ENCODE measurements around the gene EDDM13.
"Not testable (repeated sequence)": the region's sequence is repeated elsewhere in the genome, so short reads cannot be mapped to it uniquely, and the experiment has no call there.

The EDDM13 gene

GRCh38 chr19:56272161-56272798 is at the start of gene EDDM13:
Gene EDDM13, plus strand, starts transcription at chr19:56272748. Its CDS starts 87 bp downstream, at chr19:56272835.
- DNase-seq (ENCODE audit: low read depth in 2 of 2), result no peak

DNA sequence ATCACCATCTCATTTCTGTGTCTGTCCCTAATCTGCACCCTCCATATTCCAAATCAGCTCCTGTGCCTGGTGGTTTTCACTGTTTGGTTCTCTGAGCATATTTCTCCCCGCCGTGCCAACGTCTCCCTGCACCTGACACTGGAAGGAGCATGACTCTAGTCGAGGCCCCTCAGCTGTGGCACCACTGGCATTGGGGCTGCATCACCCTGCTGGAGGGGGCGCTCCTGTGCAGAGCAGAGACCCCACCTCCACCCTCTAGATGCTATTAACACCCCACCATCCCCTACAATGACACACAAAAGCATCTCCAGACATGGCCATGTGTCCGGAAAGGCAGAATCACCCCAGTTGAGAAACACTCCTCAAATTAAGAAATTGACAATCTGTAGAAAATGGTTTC is 49.6 kb upstream of the EDDM13 start:
- no peak for DNase-seq (ENCODE audit: low read depth in 2 of 2)

DNA sequence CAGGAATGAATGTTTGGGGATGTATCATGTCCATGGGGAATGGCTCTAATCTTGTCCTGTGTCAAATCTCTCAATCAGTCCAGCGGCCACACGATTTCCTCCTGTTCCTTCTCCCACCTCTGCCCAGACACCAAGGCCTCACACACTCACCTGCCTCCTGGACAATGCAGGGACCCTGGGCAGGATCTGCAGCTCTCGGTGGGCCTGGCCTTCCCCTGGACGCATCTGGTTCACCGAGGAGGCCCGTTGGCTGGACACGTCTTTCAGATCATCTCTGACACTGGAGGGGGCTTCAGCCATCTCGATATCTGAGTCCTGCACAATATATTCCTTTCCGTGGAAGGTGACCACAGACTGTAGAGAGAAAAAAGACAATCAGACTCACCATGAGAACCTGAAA is 49.1 kb upstream of the EDDM13 start:
- no peak for DNase-seq (ENCODE audit: low read depth in 2 of 2)

- no peak for DNase-seq (ENCODE audit: low read depth in 2 of 2)
These were observed 27.3 kb upstream of the EDDM13 start for GRCh38 chr19:56245121-56245740.

GRCh38 chr19:56245764-56246163 is 26.8 kb upstream of the EDDM13 start:
- DNase-seq (ENCODE audit: low read depth in 2 of 2), result not testable (repeated sequence)

DNA sequence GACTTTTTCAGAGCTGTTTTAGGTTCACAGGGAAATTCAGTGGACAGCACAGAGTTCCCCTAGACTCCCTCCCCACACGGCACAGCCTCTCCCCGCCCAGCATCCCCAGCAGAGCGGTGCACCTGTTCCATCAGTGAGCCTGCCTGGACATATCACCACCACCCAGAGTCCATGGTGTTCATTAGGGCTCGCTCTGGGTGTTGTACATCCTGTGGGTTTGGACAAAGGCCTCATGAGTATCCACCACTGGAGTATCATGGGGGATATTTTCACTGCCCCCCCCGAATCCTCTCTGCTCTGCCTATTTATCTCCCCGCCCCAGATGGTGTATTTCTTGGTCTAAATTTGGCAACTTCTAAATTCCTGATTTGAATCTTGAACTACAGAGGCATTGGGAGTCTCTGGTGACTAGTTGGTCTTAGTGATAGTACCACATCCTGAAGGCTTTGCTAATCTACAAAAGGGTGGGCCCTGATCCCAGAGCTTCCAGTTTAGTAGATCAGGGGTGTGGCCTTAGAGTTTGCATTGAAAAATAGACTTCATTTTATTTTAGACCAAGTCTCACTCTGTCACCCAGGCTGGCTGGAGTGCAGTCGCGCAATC is 23.7 kb upstream of the EDDM13 start:
- DNase-seq (ENCODE audit: low read depth in 2 of 2), result not testable (repeated sequence)

DNA sequence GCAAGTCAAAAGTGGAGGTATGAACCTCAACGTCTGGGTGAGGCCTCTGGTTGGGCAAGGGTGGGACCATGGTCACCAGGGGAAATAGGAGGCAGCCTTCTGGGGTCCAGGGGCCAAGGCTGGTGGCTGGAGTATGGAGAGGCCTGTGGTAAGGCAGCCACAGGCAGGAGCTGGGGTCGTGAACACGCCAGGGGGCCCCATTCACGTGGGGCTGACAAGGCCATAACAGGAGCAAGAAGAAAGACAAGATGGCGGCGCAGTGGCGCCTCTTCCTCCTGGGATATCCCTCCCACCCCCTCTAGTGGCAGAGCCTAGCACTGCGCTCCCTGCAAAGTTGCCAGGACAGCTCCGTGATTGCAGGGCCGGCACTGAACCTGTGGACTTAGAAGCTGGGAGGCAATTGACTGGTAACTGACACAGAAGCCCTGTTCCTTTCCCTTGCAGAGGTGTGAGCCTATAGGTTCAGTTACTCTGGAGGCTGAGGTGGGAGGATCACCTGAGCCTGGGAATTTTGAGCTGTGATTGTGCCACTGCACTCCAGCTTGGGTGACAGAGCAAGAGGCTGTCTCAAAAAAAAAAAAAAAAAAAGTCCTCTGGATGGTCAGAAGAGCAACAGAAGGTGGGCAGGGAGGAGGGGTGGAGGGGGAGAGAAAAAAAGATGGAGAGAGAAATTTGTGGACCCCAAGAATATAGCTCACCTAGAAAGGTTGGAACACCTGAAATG is 19.7 kb upstream of the EDDM13 start:
- peak; percentile 10 to 55 for DNase-seq (ENCODE audit: low read depth in 2 of 2)

- DNase-seq (ENCODE audit: low read depth in 2 of 2), result no peak
These were observed 18.8 kb upstream of the EDDM13 start for GRCh38 chr19:56253737-56254136.

GRCh38 chr19:56258272-56258671 is 14.3 kb upstream of the EDDM13 start:
- DNase-seq (ENCODE audit: low read depth in 2 of 2), result no peak

- no peak for DNase-seq (ENCODE audit: low read depth in 2 of 2)
These were observed 11.4 kb upstream of the EDDM13 start for GRCh38 chr19:56261145-56261544.

DNA sequence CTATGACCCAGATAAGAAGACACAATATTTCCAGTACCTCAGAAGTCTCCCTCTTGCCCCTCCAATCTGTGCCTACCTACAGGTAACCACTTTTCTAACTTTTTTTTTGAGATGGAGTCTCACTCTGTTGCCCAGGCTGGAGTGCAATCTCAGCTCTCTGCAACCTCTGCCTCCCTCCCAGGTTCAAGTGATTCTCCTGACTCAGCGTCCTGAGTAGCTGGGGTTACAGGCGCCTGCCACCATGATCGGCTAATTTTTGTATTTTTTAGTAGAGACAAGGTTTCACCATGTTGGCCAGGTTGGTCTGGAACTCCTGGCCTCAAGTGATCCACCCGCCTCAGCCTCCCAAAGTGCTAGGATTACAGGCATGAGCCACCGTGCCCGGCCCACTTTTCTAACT is 10.6 kb upstream of the EDDM13 start:
- DNase-seq (ENCODE audit: low read depth in 2 of 2), result not testable (repeated sequence)

DNA sequence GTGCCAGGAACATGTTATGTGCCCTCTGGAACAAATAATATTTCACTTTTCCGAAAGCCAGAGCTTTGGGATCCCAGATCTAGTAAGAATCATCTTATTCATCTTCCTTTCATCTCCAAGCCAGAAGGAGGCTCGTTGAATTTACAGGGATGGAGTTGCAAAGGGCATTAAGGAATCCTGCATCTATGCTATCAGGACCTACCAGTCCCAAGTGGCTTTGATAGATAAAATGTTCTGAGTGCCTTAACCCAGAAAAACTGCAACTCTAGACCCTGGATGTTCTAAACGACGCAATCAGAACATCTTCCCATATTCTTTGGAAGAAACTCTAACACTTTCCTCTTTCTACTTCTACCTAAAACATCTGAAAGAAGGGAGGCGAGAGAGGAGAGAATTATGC is 9.2 kb upstream of the EDDM13 start:
- no peak for DNase-seq (ENCODE audit: low read depth in 2 of 2)

DNA sequence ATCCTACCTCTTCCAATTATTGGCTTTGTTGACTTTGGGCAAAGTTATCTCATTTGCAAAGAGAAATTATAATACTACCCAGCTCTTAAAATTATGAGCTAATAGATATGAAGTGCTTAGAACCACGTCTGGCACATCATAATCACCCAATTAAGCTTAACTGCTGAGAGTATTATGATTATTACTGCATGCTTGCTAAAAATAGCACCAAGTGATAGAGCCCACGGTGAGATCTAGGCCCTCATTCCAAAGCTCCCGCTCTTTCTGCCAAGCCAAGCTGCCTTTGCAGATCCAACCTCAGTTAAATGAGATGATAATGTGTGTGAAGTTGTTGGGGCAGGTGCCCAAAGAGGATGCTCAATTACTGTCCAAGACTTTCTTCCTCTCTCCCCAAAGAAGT is 6.5 kb upstream of the EDDM13 start:
- no peak for DNase-seq (ENCODE audit: low read depth in 2 of 2)

DNA sequence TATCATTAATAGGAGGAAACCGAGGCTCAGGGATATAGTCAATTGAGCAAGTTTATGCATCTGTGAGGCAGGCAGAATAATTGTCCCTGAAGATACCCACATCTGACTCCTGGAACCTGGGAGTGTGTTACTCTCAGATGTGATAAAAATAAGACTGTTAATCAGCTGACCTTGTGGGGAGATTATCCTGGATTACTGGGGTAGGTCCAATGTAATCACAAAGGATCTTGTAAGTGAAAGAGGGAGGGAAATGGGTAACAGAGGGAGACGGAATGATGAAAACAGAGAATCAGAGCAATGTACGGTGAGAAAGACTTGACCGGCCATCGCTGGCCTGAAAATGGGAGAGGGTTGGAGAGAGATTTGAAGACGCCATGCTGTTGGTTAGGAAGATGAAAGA is 3.2 kb upstream of the EDDM13 start:
- no peak for DNase-seq (ENCODE audit: low read depth in 2 of 2)

GRCh38 chr19:56270676-56271075 is 1.9 kb upstream of the EDDM13 start:
- no peak for DNase-seq (ENCODE audit: low read depth in 2 of 2)

- no peak for DNase-seq (ENCODE audit: low read depth in 2 of 2)
These were observed 1.4 kb upstream of the EDDM13 start for GRCh38 chr19:56271151-56271550.

DNA sequence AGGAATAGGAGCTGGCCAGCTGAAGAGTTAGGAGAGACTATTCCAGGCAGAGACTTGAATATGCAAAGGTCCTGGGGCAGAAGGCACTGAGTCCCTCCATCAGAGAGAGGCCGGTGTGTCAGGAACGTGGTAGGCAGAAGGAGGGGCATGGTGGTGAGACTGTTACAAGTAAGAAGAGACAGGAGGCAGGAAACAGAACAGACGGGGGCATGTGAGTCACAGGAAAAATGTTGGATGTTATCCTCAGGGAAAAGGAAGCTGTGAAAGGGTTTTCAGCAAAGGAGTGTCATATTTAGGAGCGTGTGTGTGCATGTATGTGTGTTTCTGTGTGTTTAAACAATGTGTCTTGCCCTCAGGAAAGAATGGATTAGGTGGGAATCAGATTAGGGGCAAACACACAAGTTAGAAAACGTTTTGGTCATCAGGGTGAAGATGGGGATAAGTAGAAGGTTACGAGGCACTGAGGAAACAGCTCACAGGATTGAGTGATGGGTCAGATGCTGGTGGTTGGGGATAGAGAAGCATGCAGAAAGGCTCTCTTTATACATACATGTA is 1.1 kb downstream of the EDDM13 start:
- DNase-seq (ENCODE audit: low read depth in 2 of 2), result no peak

- DNase-seq (ENCODE audit: low read depth in 2 of 2), result no peak
These were observed 10.3 kb downstream of the EDDM13 start for GRCh38 chr19:56282809-56283208.

GRCh38 chr19:56284746-56285145 is 12.2 kb downstream of the EDDM13 start:
- DNase-seq (ENCODE audit: low read depth in 2 of 2), result no peak

GRCh38 chr19:56290104-56290503 is 17.6 kb downstream of the EDDM13 start:
- DNase-seq (ENCODE audit: low read depth in 2 of 2), result no peak

GRCh38 chr19:56291867-56292266 is 19.3 kb downstream of the EDDM13 start:
- no peak for DNase-seq (ENCODE audit: low read depth in 2 of 2)

- DNase-seq (ENCODE audit: low read depth in 2 of 2), result no peak
These were observed 22.0 kb downstream of the EDDM13 start for GRCh38 chr19:56294549-56294948.

Data from stimulated activated CD4-positive, alpha-beta T cell treated with anti-CD3 and anti-CD28 coated beads, Interleukin-1b, Interleukin-23, amount 100 ng/mL, for 1 hour (primary cell).